Measurements from ENCODE around the gene PSMB7. TPM values are rescaled to one million over a fixed set of nuclear protein-coding genes. Genes with fewer than 3 reads are reported as not detected.

PSMB7 gene
- total RNA-seq, 1 donor from 2014 or later, result 183 TPM

GRCh38 chr9:124423591-124423990 lies 8.3 kb upstream of the PSMB7 start:
- no peak for FAIRE-seq
- peak overlapping the region; percentile 40 for H2AFZ ChIP-seq (ENCODE audit: low read depth, low read length)
- peak overlapping the region; percentile 23 for H3K4me2 ChIP-seq (ENCODE audit: low read length)

GRCh38 chr9:124423155-124423554 lies 7.9 kb upstream of the PSMB7 start:
- no peak overlapping the region for H3K27ac Mint-ChIP-seq (ENCODE audit: unreplicated experiment)
- no peaks in the 10 kb centered on the region for H3K9me3 Mint-ChIP-seq (ENCODE audit: unreplicated experiment)
- TF ChIP-seq EZH2 (IDR thresholded peaks at IDR 0.05; ENCODE audit: insufficient read depth, low read length), result no peak
- no peak for TF ChIP-seq CTCF (IDR thresholded peaks at IDR 0.05; ENCODE audit: insufficient read depth, low read depth, low read length)
- no peaks in the 10 kb centered on the region for H3K79me2 ChIP-seq (ENCODE audit: insufficient read depth, low read length)
- H2AFZ ChIP-seq (ENCODE audit: low read depth, low read length), result peak overlapping the region; percentile 40
- H3K4me2 ChIP-seq (ENCODE audit: low read length), result peak overlapping the region; percentile 23
- no peak overlapping the region for H3K27ac ChIP-seq (ENCODE audit: low read depth, low read length)
- no peaks in the 10 kb centered on the region for H4K20me1 ChIP-seq (ENCODE audit: insufficient read depth, low read length)
- no peak overlapping the region for H3K4me3 ChIP-seq (ENCODE audit: insufficient read depth, low read depth, low read length)
- peaks cover 6% of the 10 kb centered on the region for H3K4me1 Mint-ChIP-seq (ENCODE audit: low read depth, unreplicated experiment)
- no peaks in the 10 kb centered on the region for H3K36me3 ChIP-seq (ENCODE audit: insufficient read depth, low read length)
- FAIRE-seq (no peak), DNase-seq (ENCODE audit: low read depth) (no peak)
- no peaks in the 10 kb centered on the region for H3K9me3 ChIP-seq (ENCODE audit: insufficient read depth, low read depth, low read length)
- H3K4me3 Mint-ChIP-seq (ENCODE audit: unreplicated experiment), result no peak overlapping the region
- peaks cover 20% of the 10 kb centered on the region for H3K27me3 Mint-ChIP-seq (ENCODE audit: low read depth, unreplicated experiment)
- H3K9ac ChIP-seq (ENCODE audit: low read length), result no peak overlapping the region
- H3K36me3 Mint-ChIP-seq (ENCODE audit: low read depth, unreplicated experiment), result no peaks in the 10 kb centered on the region
- H3K4me1 ChIP-seq (ENCODE audit: insufficient read depth, low read length), result no peaks in the 10 kb centered on the region
- peaks cover 7% of the 10 kb centered on the region for H3K27me3 ChIP-seq (ENCODE audit: insufficient read depth, low read length)

More at GRCh38 chr9:124423591-124423990, 8.3 kb upstream of the PSMB7 start:
- Histone ChIP-seq H3K4me1 (ENCODE audit: insufficient read depth, low read length) (no peaks in the 10 kb centered on the region), H3K27ac (ENCODE audit: low read depth, low read length) (no peak overlapping the region), H3K9ac (ENCODE audit: low read length) (no peak overlapping the region), H3K27me3 (ENCODE audit: insufficient read depth, low read length) (peaks cover 7% of the 10 kb centered on the region), H3K9me3 (ENCODE audit: insufficient read depth, low read depth, low read length) (no peaks in the 10 kb centered on the region), H3K79me2 (ENCODE audit: insufficient read depth, low read length) (no peaks in the 10 kb centered on the region), H3K4me3 (ENCODE audit: insufficient read depth, low read depth, low read length) (no peak overlapping the region), H4K20me1 (ENCODE audit: insufficient read depth, low read length) (no peaks in the 10 kb centered on the region), H3K36me3 (ENCODE audit: insufficient read depth, low read length) (no peaks in the 10 kb centered on the region)
- H3K27ac Mint-ChIP-seq (ENCODE audit: unreplicated experiment), result no peak overlapping the region
- H3K4me3 Mint-ChIP-seq (ENCODE audit: unreplicated experiment), result no peak overlapping the region
- no peak for TF ChIP-seq CTCF (IDR thresholded peaks at IDR 0.05; ENCODE audit: insufficient read depth, low read depth, low read length)
- H3K36me3 Mint-ChIP-seq (ENCODE audit: low read depth, unreplicated experiment), result no peaks in the 10 kb centered on the region
- peaks cover 20% of the 10 kb centered on the region for H3K27me3 Mint-ChIP-seq (ENCODE audit: low read depth, unreplicated experiment)
- H3K9me3 Mint-ChIP-seq (ENCODE audit: unreplicated experiment), result no peaks in the 10 kb centered on the region
- H3K4me1 Mint-ChIP-seq (ENCODE audit: low read depth, unreplicated experiment), result peaks cover 6% of the 10 kb centered on the region
- DNase-seq (ENCODE audit: low read depth), result no peak

- DNase-seq (ENCODE audit: low read depth) (no peak), FAIRE-seq (no peak)
- H3K9ac ChIP-seq (ENCODE audit: low read length), result no peak overlapping the region
- no peaks in the 10 kb centered on the region for H3K36me3 ChIP-seq (ENCODE audit: insufficient read depth, low read length)
- Mint-ChIP-seq H3K9me3 (ENCODE audit: unreplicated experiment) (no peaks in the 10 kb centered on the region), H3K36me3 (ENCODE audit: low read depth, unreplicated experiment) (no peaks in the 10 kb centered on the region), H3K27ac (ENCODE audit: unreplicated experiment) (no peak overlapping the region), H3K4me3 (ENCODE audit: unreplicated experiment) (no peak overlapping the region), H3K27me3 (ENCODE audit: low read depth, unreplicated experiment) (peaks cover 13% of the 10 kb centered on the region), H3K4me1 (ENCODE audit: low read depth, unreplicated experiment) (peaks cover 6% of the 10 kb centered on the region)
- no peak overlapping the region for H2AFZ ChIP-seq (ENCODE audit: low read depth, low read length)
- no peaks in the 10 kb centered on the region for H3K4me1 ChIP-seq (ENCODE audit: insufficient read depth, low read length)
- H3K27me3 ChIP-seq (ENCODE audit: insufficient read depth, low read length), result peaks cover 7% of the 10 kb centered on the region
- no peak for TF ChIP-seq EZH2 (IDR thresholded peaks at IDR 0.05; ENCODE audit: insufficient read depth, low read length)
- no peak for TF ChIP-seq CTCF (IDR thresholded peaks at IDR 0.05; ENCODE audit: insufficient read depth, low read depth, low read length)
- no peaks in the 10 kb centered on the region for H3K9me3 ChIP-seq (ENCODE audit: insufficient read depth, low read depth, low read length)
- no peak overlapping the region for H3K4me2 ChIP-seq (ENCODE audit: low read length)
- no peak overlapping the region for H3K27ac ChIP-seq (ENCODE audit: low read depth, low read length)
- no peaks in the 10 kb centered on the region for H4K20me1 ChIP-seq (ENCODE audit: insufficient read depth, low read length)
- no peak overlapping the region for H3K4me3 ChIP-seq (ENCODE audit: insufficient read depth, low read depth, low read length)
- no peaks in the 10 kb centered on the region for H3K79me2 ChIP-seq (ENCODE audit: insufficient read depth, low read length)
Observed at GRCh38 chr9:124420991-124421543, 5.8 kb upstream of the PSMB7 start.
